Nasal cavity respiratory epithelium epithelial cell of viscerocranial mucosa (primary cell): Measurements from ENCODE around the gene GGTLC3. TPM values are rescaled to one million over a fixed set of nuclear protein-coding genes. Genes with fewer than 3 reads are reported as not detected.

ENCODE experiments used
- total RNA-seq: library from RNA; depleted of rRNA; stranded (reverse); fragments of >200 nt; gene quantifications from 2 replicates; pipeline ENCODE4 v1.2.3, GENCODE V29; 2014

The GGTLC3 gene
- total RNA-seq, result not detected in 2 replicates

GRCh38 chr22:18518061-18518460 is at the start of gene GGTLC3:
TSS of gene GGTLC3 (minus strand) at chr22:18518161. CDS start at chr22:18517897, 264 bp downstream.

GRCh38 chr22:18527752-18528596 is 10.0 kb upstream of the GGTLC3 start, which contains the start of gene TMEM191B:
TSS of gene TMEM191B (plus strand) at chr22:18527802. CDS start at chr22:18527981, 179 bp downstream.

Other genes starting within 250 kb of the GGTLC3 start
- 0.28 and 0.68 TPM in 2 replicates for gene TMEM191B, start 9.6 kb upstream of the GGTLC3 start, total RNA-seq
- gene RIMBP3, start 93.8 kb upstream of the GGTLC3 start, total RNA-seq, result under 0.01 and 0.07 TPM in 2 replicates